Smooth muscle cell (in vitro differentiated cells): ENCODE results near the gene NAP1L5. TPM values are rescaled to one million over a fixed set of nuclear protein-coding genes. Genes with fewer than 3 reads are reported as not detected.

ENCODE experiments used
- DNase-seq: peaks from one replicate; lab custom pipeline; 2025; ENCODE audit not compliant: unreplicated experiment; lab: John Stamatoyannopoulos, UW
- H2AFZ ChIP-seq: fragments of 200-600 bp; sonication (generic); 2 replicates; pipeline ENCODE4 v1.6.0; 2016; ENCODE audit warnings: antibody characterized with exemption, low read depth, mild to moderate bottlenecking
- H3F3A ChIP-seq: fragments of 200-600 bp; sonication (generic); 2 replicates; pipeline ENCODE4 v1.6.0; 2017; ENCODE audit warnings: antibody characterized with exemption, low read depth
- H3K27ac ChIP-seq: fragments of 200-600 bp; sonication (generic); 2 replicates; pipeline ENCODE4 v1.5.1; 2016; ENCODE audit warnings: low read depth, mild to moderate bottlenecking
- H3K27me3 ChIP-seq: fragments of 200-600 bp; sonication (generic); 2 replicates; pipeline ENCODE4 v1.6.1; 2016; ENCODE audit warnings: low read depth, mild to moderate bottlenecking
- H3K36me3 ChIP-seq: fragments of 200-600 bp; sonication (generic); 2 replicates; pipeline ENCODE4 v1.5.1; 2016; ENCODE audit warnings: low read depth
- H3K4me1 ChIP-seq: fragments of 200-600 bp; sonication (generic); 2 replicates; pipeline ENCODE4 v1.5.1; 2016; ENCODE audit warnings: low read depth
- H3K4me2 ChIP-seq: fragments of 200-600 bp; sonication (generic); 2 replicates; pipeline ENCODE4 v1.6.0; 2016; ENCODE audit warnings: mild to moderate bottlenecking
- H3K4me3 ChIP-seq: fragments of 200-600 bp; sonication (generic); 2 replicates; pipeline ENCODE4 v1.5.1; 2016; ENCODE audit warnings: mild to moderate bottlenecking
- H3K79me2 ChIP-seq: fragments of 200-600 bp; sonication (generic); 2 replicates; pipeline ENCODE4 v1.6.0; 2016; ENCODE audit warnings: low read depth, mild to moderate bottlenecking
- H3K9ac ChIP-seq: fragments of 200-600 bp; sonication (generic); 2 replicates; pipeline ENCODE4 v1.6.0; 2016; ENCODE audit warnings: low read depth
- H3K9me3 ChIP-seq: fragments of 200-600 bp; sonication (generic); replicated peaks from 2 replicates; pipeline ENCODE4 v1.5.1; 2016; ENCODE audit warnings: low read depth
- H4K20me1 ChIP-seq: fragments of 200-600 bp; sonication (generic); 2 replicates; pipeline ENCODE4 v1.6.0; 2016; ENCODE audit warnings: low read depth
- CTCF ChIP-seq: fragments of 200-600 bp; sonication (generic); IDR thresholded peaks from 2 replicates; pipeline ENCODE4 v1.5.1; 2017; ENCODE audit warnings: borderline replicate concordance, mild to moderate bottlenecking, antibody characterized with exemption; ENCODE audit not compliant: insufficient read depth, poor library complexity, severe bottlenecking
- WGBS: methylation state at CpG from one replicate; pipeline ENCODE4 v1.1.7; 2016; ENCODE audit warnings: low lambda C conversion rate; 5-methylcytosine and 5-hydroxymethylcytosine counted together
- polyA plus RNA-seq: library from polyadenylated mRNA; unstranded; fragments of >200 nt; fragmentation: Nextera tagmentation; extraction: Ambion mirVana; gene quantifications from 2 replicates; pipeline ENCODE4 v1.2.1, GENCODE V29; 2016
- total RNA-seq: library from RNA; depleted of rRNA; stranded (reverse); fragments of >200 nt; gene quantifications from 2 replicates; pipeline ENCODE4 v1.2.3, GENCODE V29; 2014

NAP1L5 gene
- total and polyA plus RNA-seq, 2 experiments from 2014 or later = 3.5 to 3.8 TPM

GRCh38 chr4:88673886-88674285, 23.7 kb downstream of the NAP1L5 start:
- no peaks in the 10 kb centered on the region for H4K20me1 ChIP-seq
- no peaks in the 10 kb centered on the region for H3K9me3 ChIP-seq
- no peak for DNase-seq
- no peak overlapping the region for H2AFZ ChIP-seq
- WGBS = 85% methylated on average over 2 of the region's 2 CpGs
- no peaks in the 10 kb centered on the region for H3K27me3 ChIP-seq
- H3K27ac ChIP-seq = no peak overlapping the region
- no peak for TF ChIP-seq CTCF
- H3F3A ChIP-seq = no peaks in the 10 kb centered on the region
- no peak overlapping the region for H3K9ac ChIP-seq
- peaks cover 9% of the 10 kb centered on the region for H3K36me3 ChIP-seq
- H3K79me2 ChIP-seq = no peaks in the 10 kb centered on the region
- no peak overlapping the region for H3K4me3 ChIP-seq
- H3K4me2 ChIP-seq = no peak overlapping the region
- H3K4me1 ChIP-seq = no peaks in the 10 kb centered on the region

GRCh38 chr4:88672987-88673386, 24.6 kb downstream of the NAP1L5 start:
- 50% methylated on average over 5 of the region's 5 CpGs for WGBS
- H3K27me3 ChIP-seq = no peaks in the 10 kb centered on the region
- no peaks in the 10 kb centered on the region for H3F3A ChIP-seq
- H3K4me2 ChIP-seq = no peak overlapping the region
- H3K27ac ChIP-seq = no peak overlapping the region
- H3K4me3 ChIP-seq = no peak overlapping the region
- no peak overlapping the region for H3K9ac ChIP-seq
- H3K36me3 ChIP-seq = peaks cover under 1% of the 10 kb centered on the region
- peak; percentile 56 for TF ChIP-seq CTCF
- no peaks in the 10 kb centered on the region for H3K79me2 ChIP-seq
- DNase-seq = no peak
- H2AFZ ChIP-seq = no peak overlapping the region
- no peaks in the 10 kb centered on the region for H4K20me1 ChIP-seq
- H3K9me3 ChIP-seq = no peaks in the 10 kb centered on the region
- no peaks in the 10 kb centered on the region for H3K4me1 ChIP-seq

DNA sequence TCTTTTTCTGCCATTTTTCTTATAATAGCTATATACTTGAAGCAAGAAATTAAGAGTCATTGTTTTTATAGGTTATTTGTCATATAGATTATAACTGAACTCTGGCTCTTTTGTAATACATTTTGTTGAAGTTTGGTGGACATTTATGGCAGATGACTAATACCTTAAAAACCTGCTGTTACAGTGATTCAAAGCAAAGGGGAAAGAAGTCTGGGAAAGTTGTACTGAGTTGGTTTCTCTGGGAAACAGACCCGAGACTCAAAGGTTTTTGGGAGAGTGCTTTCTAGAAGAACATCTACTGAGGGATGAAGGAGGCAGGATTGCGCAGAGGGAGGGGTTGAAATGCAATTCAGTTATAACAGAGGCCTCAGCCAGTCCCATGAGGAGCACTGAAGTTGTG, 35.9 kb downstream of the NAP1L5 start:
- Histone ChIP-seq H4K20me1 (no peaks in the 10 kb centered on the region), H3K4me3 (no peak overlapping the region), H3K27ac (peak overlapping the region; percentile 13), H3F3A (no peaks in the 10 kb centered on the region), H3K4me2 (peak overlapping the region; percentile 39), H3K79me2 (no peaks in the 10 kb centered on the region), H2AFZ (no peak overlapping the region), H3K9ac (no peak overlapping the region), H3K27me3 (no peaks in the 10 kb centered on the region), H3K9me3 (no peaks in the 10 kb centered on the region), H3K36me3 (peaks cover 8% of the 10 kb centered on the region), H3K4me1 (peaks cover 5% of the 10 kb centered on the region)
- no peak for TF ChIP-seq CTCF
- WGBS = 53% methylated on average over 2 of the region's 2 CpGs
- DNase-seq = no peak

GRCh38 chr4:88660446-88661294, 37.0 kb downstream of the NAP1L5 start:
- no peaks in the 10 kb centered on the region for H4K20me1 ChIP-seq
- peak overlapping the region; percentile 39 for H3K4me2 ChIP-seq
- H3F3A ChIP-seq = no peaks in the 10 kb centered on the region
- no peak overlapping the region for H3K4me3 ChIP-seq
- H3K4me1 ChIP-seq = peaks cover 5% of the 10 kb centered on the region
- H2AFZ ChIP-seq = no peak overlapping the region
- H3K27me3 ChIP-seq = no peaks in the 10 kb centered on the region
- DNase-seq = no peak
- H3K79me2 ChIP-seq = no peaks in the 10 kb centered on the region
- 45% methylated on average over 7 of the region's 7 CpGs for WGBS
- no peak overlapping the region for H3K9ac ChIP-seq
- peak overlapping the region; percentile 13 for H3K27ac ChIP-seq
- H3K9me3 ChIP-seq = no peaks in the 10 kb centered on the region
- TF ChIP-seq CTCF = no peak
- peaks cover 10% of the 10 kb centered on the region for H3K36me3 ChIP-seq
